ENCODE results near the gene SLC4A1AP. TPM values are rescaled to one million over a fixed set of nuclear protein-coding genes. Genes with fewer than 3 reads are reported as not detected.

SLC4A1AP gene
- total and polyA plus RNA-seq, 2 of the 13 experiments (the other 11 are each of a cell fraction or from before 2014, with no cell fraction given), result 15.3 to 44.6 TPM

- Histone ChIP-seq H3K79me2 (ENCODE audit: insufficient read depth, low read length) (no peaks in the 10 kb centered on the region), H3K27ac (ENCODE audit: extremely low read length, insufficient read depth, low read length) (no peak overlapping the region), H3K4me1 (ENCODE audit: insufficient read depth, low read length) (peaks cover 45% of the 10 kb centered on the region), H4K20me1 (ENCODE audit: insufficient read depth, low read length) (no peaks in the 10 kb centered on the region), H3K27me3 (ENCODE audit: control insufficient read depth in 1 of 2, insufficient read depth in 2 of 2, low read length in 2 of 2) (peaks cover 5 to 23% of the 10 kb centered on the region in 2 experiments; a peak in 4 of 5 replicates), H3K9me3 (ENCODE audit: low read length) (no peaks in the 10 kb centered on the region), H3K4me2 (ENCODE audit: low read depth, low read length) (peak overlapping the region; percentile 89), H3K36me3 (replicated peaks in 1 of 2; ENCODE audit: control insufficient read depth in 1 of 2, insufficient read depth in 2 of 2, low read length in 2 of 2) (no peaks in the 10 kb centered on the region), H3K9ac (ENCODE audit: insufficient read depth, low read depth, low read length) (no peak overlapping the region; the same call in 1 of the 2 replicates), H2AFZ (ENCODE audit: low read length) (no peak overlapping the region), H3K4me3 (replicated peaks in 1 of 3; ENCODE audit: insufficient read depth in 1 of 3, low read depth in 2 of 3, low read length in 3 of 3) (peak overlapping the region; percentile 47 to 74 (median 50); a peak in 5 of 6 replicates)
- intact Hi-C loops (cut with micrococcal nuclease; ENCODE audit: unreplicated experiment) (no loop called here), in situ Hi-C loops (cut with HindIII; ENCODE audit: extremely low pct_ligation_motif_present, low pct_unique_long_range_greater_than_20kb) (no loop called here)
- no TSS peak for BruUV-seq (replicated peaks)
- DNase-seq (ENCODE audit: low spot score) (no peak), FAIRE-seq (no peak), ATAC-seq (peak; percentile 63)
- 7% methylated on average over 23 of the region's 25 CpGs for WGBS (ENCODE audit: low lambda C conversion rate)
- POLR2A ChIA-PET, result interaction anchor here (1.0 to 1.4 kb wide), 6 partner anchors 9 to 677 kb away, joined by 3 to 6 read pairs (median 4); no protein-coding TSS in a partner anchor
- CTCF ChIA-PET (ENCODE audit: low intra/inter-chr PET ratio, low total read pairs), result no interaction called here
- TF ChIP-seq NAIF1 (CRISPR knock-in tag; IDR thresholded peaks at IDR 0.05; ENCODE audit: borderline replicate concordance) (no peak), ZNF230 (CRISPR knock-in tag; IDR thresholded peaks at IDR 0.05) (no peak), RFXAP (CRISPR knock-in tag; IDR thresholded peaks at IDR 0.05; ENCODE audit: borderline replicate concordance) (no peak), GTF3A (CRISPR knock-in tag; conservative IDR thresholded peaks at IDR 0.05) (no peak), ZNF180 (CRISPR knock-in tag; IDR thresholded peaks at IDR 0.05; ENCODE audit: borderline replicate concordance, low read depth) (no peak), HNRNPL (IDR thresholded peaks at IDR 0.05; ENCODE audit: low read depth, low read length) (0 out of 2 replicates have a peak, but pooled peaks have one; percentile 53), HNF4A (CRISPR knock-in tag; IDR thresholded peaks at IDR 0.05) (peak; percentile 57), POLR2AphosphoS2 (IDR thresholded peaks at IDR 0.05; ENCODE audit: low read depth, low read length) (no peak), HINFP (CRISPR knock-in tag; IDR thresholded peaks at IDR 0.05; ENCODE audit: low read depth) (no peak), PAXIP1 (CRISPR knock-in tag; conservative IDR thresholded peaks at IDR 0.05) (peak; percentile 55; the same call in 1 of the 2 replicates), SIN3A (IDR thresholded peaks at IDR 0.05; ENCODE audit: borderline replicate concordance, low read depth, low read length) (no peak), ZNF777 (CRISPR knock-in tag; IDR thresholded peaks at IDR 0.05) (peak; percentile 77), ATF7-NPFF (CRISPR knock-in tag; IDR thresholded peaks at IDR 0.05; ENCODE audit: low read depth) (no peak), CENPX (CRISPR knock-in tag; IDR thresholded peaks at IDR 0.05) (no peak), ZNF530 (CRISPR knock-in tag; IDR thresholded peaks at IDR 0.05; ENCODE audit: low read depth) (no peak), ZNF484 (CRISPR knock-in tag; IDR thresholded peaks at IDR 0.05; ENCODE audit: borderline replicate concordance, low read depth) (no peak)
- TF ChIP-seq, protein P1, sequence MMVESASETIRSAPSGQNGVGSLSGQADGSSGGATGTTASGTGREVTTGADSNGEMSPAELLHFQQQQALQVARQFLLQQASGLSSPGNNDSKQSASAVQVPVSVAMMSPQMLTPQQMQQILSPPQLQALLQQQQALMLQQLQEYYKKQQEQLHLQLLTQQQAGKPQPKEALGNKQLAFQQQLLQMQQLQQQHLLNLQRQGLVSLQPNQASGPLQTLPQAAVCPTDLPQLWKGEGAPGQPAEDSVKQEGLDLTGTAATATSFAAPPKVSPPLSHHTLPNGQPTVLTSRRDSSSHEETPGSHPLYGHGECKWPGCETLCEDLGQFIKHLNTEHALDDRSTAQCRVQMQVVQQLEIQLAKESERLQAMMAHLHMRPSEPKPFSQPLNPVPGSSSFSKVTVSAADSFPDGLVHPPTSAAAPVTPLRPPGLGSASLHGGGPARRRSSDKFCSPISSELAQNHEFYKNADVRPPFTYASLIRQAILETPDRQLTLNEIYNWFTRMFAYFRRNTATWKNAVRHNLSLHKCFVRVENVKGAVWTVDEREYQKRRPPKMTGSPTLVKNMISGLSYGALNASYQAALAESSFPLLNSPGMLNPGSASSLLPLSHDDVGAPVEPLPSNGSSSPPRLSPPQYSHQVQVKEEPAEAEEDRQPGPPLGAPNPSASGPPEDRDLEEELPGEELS (CRISPR knock-in tag; IDR thresholded peaks at IDR 0.05), result no peak
Observed at GRCh38 chr2:27716301-27717069, 52.8 kb downstream of the SLC4A1AP start.

Data from HepG2 (cell line).